Choroid plexus epithelial cell (primary cell): ENCODE data around the gene BRAF.

Experiments used
- DNase-seq: peaks from one replicate; pipeline ENCODE4 v3.0.0-alpha.2; 2010; ENCODE audit warnings: low read depth
- H3K4me3 ChIP-seq: 2 replicates; pipeline ENCODE4 v1.5.1; 2011; ENCODE audit warnings: low read depth, mild to moderate bottlenecking, control low read depth, low read length, moderate library complexity
- CTCF ChIP-seq: conservative IDR thresholded peaks from 2 replicates; pipeline ENCODE4 v1.5.1; 2011; ENCODE audit warnings: low read depth, mild to moderate bottlenecking, control low read depth, inconsistent platforms, low read length, moderate library complexity

The BRAF gene

GRCh38 chr7:140675726-140676125 is 249.0 kb downstream of the BRAF start:
- TF ChIP-seq CTCF, result no peak
- DNase-seq, result no peak

GRCh38 chr7:140674899-140675701 is 249.6 kb downstream of the BRAF start:
- TF ChIP-seq CTCF, result peak; percentile 73
- DNase-seq, result peak; percentile 67
- no peak overlapping the region for H3K4me3 ChIP-seq

More at GRCh38 chr7:140675726-140676125, 249.0 kb downstream of the BRAF start:
- H3K4me3 ChIP-seq, result no peak overlapping the region

GRCh38 chr7:140674356-140674800 is 250.4 kb downstream of the BRAF start:
- no peak overlapping the region for H3K4me3 ChIP-seq
- DNase-seq, result no peak
- TF ChIP-seq CTCF, result no peak

- no peak for TF ChIP-seq CTCF
Observed at GRCh38 chr7:140673774-140674155, 251.0 kb downstream of the BRAF start.

GRCh38 chr7:140673063-140673773 is 251.5 kb downstream of the BRAF start:
- peak; percentile 15 for DNase-seq
- TF ChIP-seq CTCF, result no peak
- peak overlapping the region; percentile 70 for H3K4me3 ChIP-seq

More at GRCh38 chr7:140673774-140674155, 251.0 kb downstream of the BRAF start:
- no peak for DNase-seq
- peak overlapping the region; percentile 70 for H3K4me3 ChIP-seq

- peak; percentile 15 for DNase-seq
- H3K4me3 ChIP-seq, result peak within 1 kb of the TSS; percentile 70
- no peak for TF ChIP-seq CTCF
Observed at GRCh38 chr7:140672382-140673062, 252.2 kb downstream of the BRAF start, which contains the start of gene ADCK2. Gene ADCK2 (plus strand): TSS chr7:140672945. CDS start chr7:140673331, 386 bp downstream.
